SK-N-SH treated with all-trans-retinoic acid at 6 μM for 48 hours (cell line): Measurements from ENCODE around the gene RBFOX1.

Experiments used
- ATAC-seq: fragments of 200-7000 bp; cut with Tn5 transposase; 3 replicates; pipeline ENCODE4 v1.9.1; 2020; ENCODE audit warnings: mild to moderate bottlenecking, moderate library complexity
- ARNTL ChIP-seq: fragments of 450-650 bp; formaldehyde crosslinking; IDR thresholded peaks from 2 replicates; pipeline ENCODE4 v1.5.0; 2020; ENCODE audit warnings: low read depth, mild to moderate bottlenecking, moderate library complexity, borderline replicate concordance
- BACH2 ChIP-seq: fragments of 250-450 bp; sonication (Bioruptor Pico); IDR thresholded peaks from 2 replicates; pipeline ENCODE4 v1.9.0; 2021; ENCODE audit warnings: mild to moderate bottlenecking, borderline replicate concordance
- CSDC2 ChIP-seq: fragments of 250-450 bp; sonication (Bioruptor Pico); IDR thresholded peaks from 2 replicates; pipeline ENCODE4 v1.5.0; 2020; ENCODE audit warnings: mild to moderate bottlenecking, moderate library complexity
- ESRRG ChIP-seq: fragments of 250-450 bp; sonication (Bioruptor Pico); IDR thresholded peaks from 2 replicates; pipeline ENCODE4 v1.6.1; 2021; ENCODE audit warnings: mild to moderate bottlenecking
- GLIS3 ChIP-seq: fragments of 250-450 bp; sonication (Bioruptor Pico); IDR thresholded peaks from 2 replicates; pipeline ENCODE4 v1.5.0; 2020; ENCODE audit warnings: mild to moderate bottlenecking, moderate library complexity
- ISL1 ChIP-seq: fragments of 250-450 bp; sonication (Bioruptor Pico); IDR thresholded peaks from 2 replicates; pipeline ENCODE4 v2.1.2; 2022; ENCODE audit warnings: mild to moderate bottlenecking, moderate library complexity
- OSR1 ChIP-seq: fragments of 250-450 bp; sonication (Bioruptor Pico); IDR thresholded peaks from 2 replicates; pipeline ENCODE4 v1.8.0; 2022; ENCODE audit warnings: moderate library complexity, mild to moderate bottlenecking, inconsistent platforms
- PPARA ChIP-seq: fragments of 250-450 bp; sonication (Bioruptor Pico); IDR thresholded peaks from 2 replicates; pipeline ENCODE4 v1.5.0; 2020; ENCODE audit warnings: mild to moderate bottlenecking, borderline replicate concordance
- RARB ChIP-seq: fragments of 250-450 bp; sonication (Bioruptor Pico); IDR thresholded peaks from 2 replicates; pipeline ENCODE4 v1.8.0; 2021; ENCODE audit warnings: mild to moderate bottlenecking, moderate library complexity
- TCF4 ChIP-seq: fragments of 250-450 bp; sonication (Bioruptor Pico); IDR thresholded peaks from 2 replicates; pipeline ENCODE4 v1.8.0; 2021; ENCODE audit warnings: mild to moderate bottlenecking, moderate library complexity, borderline replicate concordance
- TOX ChIP-seq: fragments of 250-450 bp; sonication (Bioruptor Pico); IDR thresholded peaks from 2 replicates; pipeline ENCODE4 v1.8.0; 2021; ENCODE audit warnings: mild to moderate bottlenecking, moderate library complexity, borderline replicate concordance
- ZFP3 ChIP-seq: fragments of 250-450 bp; sonication (Bioruptor Pico); IDR thresholded peaks from 2 replicates; pipeline ENCODE4 v1.5.0; 2020; ENCODE audit warnings: mild to moderate bottlenecking, moderate library complexity
- ZNF565 ChIP-seq: fragments of 450-650 bp; formaldehyde crosslinking; conservative IDR thresholded peaks from 2 replicates; pipeline ENCODE4 v1.5.0; 2020; ENCODE audit warnings: low read depth, mild to moderate bottlenecking, moderate library complexity
- ZNF70 ChIP-seq: fragments of 450-650 bp; formaldehyde crosslinking; IDR thresholded peaks from 2 replicates; pipeline ENCODE4 v1.5.0; 2020; ENCODE audit warnings: mild to moderate bottlenecking, moderate library complexity
- ZNF8 ChIP-seq: fragments of 450-650 bp; formaldehyde crosslinking; IDR thresholded peaks from 2 replicates; pipeline ENCODE4 v1.5.0; 2020; ENCODE audit warnings: mild to moderate bottlenecking, moderate library complexity
- TF ChIP-seq, protein P1 (sequence below): fragments of 250-450 bp; sonication (Bioruptor Pico); IDR thresholded peaks from 2 replicates; pipeline ENCODE4 v1.5.1; 2020; ENCODE audit warnings: low read depth, mild to moderate bottlenecking, moderate library complexity
- TF ChIP-seq, protein P2 (sequence below): fragments of 250-450 bp; sonication (Bioruptor Pico); IDR thresholded peaks from 2 replicates; pipeline ENCODE4 v1.8.0; 2021; ENCODE audit warnings: low read depth, mild to moderate bottlenecking, moderate library complexity, borderline replicate concordance

Gene RBFOX1

DNA sequence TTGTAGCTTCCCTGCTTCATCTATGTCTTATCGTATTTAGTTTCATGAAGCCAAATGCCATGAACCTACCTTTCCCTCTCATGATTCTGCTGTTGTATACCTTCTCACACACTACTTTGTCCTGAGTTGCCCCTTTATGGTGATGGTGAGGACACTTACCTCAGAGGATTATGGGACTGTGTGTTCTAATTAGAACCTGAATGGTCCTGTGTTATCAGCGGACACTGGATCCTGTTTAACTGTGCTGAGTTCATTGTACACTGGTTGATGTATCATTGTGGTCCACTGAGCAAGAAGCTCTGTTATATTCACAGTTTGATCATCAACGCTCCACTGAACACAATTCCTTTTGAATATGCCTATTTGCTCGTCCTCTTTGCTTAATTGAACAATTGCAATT, 343.0 kb downstream of the RBFOX1 start (continued):
- TF ChIP-seq, protein P1, sequence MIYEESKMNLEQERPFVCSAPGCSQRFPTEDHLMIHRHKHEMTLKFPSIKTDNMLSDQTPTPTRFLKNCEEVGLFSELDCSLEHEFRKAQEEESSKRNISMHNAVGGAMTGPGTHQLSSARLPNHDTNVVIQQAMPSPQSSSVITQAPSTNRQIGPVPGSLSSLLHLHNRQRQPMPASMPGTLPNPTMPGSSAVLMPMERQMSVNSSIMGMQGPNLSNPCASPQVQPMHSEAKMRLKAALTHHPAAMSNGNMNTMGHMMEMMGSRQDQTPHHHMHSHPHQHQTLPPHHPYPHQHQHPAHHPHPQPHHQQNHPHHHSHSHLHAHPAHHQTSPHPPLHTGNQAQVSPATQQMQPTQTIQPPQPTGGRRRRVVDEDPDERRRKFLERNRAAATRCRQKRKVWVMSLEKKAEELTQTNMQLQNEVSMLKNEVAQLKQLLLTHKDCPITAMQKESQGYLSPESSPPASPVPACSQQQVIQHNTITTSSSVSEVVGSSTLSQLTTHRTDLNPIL (CRISPR knock-in tag): no peak
- TF ChIP-seq TCF4 (CRISPR knock-in tag) (no peak), ISL1 (CRISPR knock-in tag) (no peak), CSDC2 (CRISPR knock-in tag) (no peak), ZNF70 (CRISPR knock-in tag) (no peak), GLIS3 (no peak)

DNA sequence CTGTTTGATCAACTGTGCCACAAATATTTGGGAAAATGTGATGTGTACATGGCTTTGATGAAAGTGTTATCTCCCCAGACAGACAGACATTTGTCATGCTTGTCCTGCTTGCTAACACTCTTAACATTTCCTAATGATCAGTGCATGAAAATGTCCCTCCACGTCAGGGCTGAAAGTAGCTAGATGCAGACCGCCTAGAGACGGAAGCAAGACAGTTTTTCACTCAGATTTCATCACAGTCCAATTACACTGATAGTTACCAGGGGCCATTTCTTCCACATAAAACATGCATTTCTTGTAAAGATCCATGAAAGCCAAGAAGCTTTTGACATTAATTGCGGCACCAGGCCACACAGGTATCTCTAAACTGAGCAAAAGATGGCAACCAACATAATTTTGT, 347.7 kb downstream of the RBFOX1 start:
- ATAC-seq: no peak
- TF ChIP-seq ZNF70 (CRISPR knock-in tag): no peak
- TF ChIP-seq, protein P2, sequence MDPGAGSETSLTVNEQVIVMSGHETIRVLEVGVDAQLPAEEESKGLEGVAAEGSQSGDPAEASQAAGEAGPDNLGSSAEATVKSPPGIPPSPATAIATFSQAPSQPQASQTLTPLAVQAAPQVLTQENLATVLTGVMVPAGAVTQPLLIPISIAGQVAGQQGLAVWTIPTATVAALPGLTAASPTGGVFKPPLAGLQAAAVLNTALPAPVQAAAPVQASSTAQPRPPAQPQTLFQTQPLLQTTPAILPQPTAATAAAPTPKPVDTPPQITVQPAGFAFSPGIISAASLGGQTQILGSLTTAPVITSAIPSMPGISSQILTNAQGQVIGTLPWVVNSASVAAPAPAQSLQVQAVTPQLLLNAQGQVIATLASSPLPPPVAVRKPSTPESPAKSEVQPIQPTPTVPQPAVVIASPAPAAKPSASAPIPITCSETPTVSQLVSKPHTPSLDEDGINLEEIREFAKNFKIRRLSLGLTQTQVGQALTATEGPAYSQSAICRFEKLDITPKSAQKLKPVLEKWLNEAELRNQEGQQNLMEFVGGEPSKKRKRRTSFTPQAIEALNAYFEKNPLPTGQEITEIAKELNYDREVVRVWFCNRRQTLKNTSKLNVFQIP (CRISPR knock-in tag): no peak
- no peak for TF ChIP-seq PPARA (CRISPR knock-in tag)
- TF ChIP-seq CSDC2 (CRISPR knock-in tag): no peak
- no peak for TF ChIP-seq BACH2 (CRISPR knock-in tag)
- TF ChIP-seq, protein P1 (CRISPR knock-in tag): no peak
- TF ChIP-seq ZNF565 (CRISPR knock-in tag): no peak
- TF ChIP-seq ARNTL (CRISPR knock-in tag): no peak
- no peak for TF ChIP-seq ZFP3 (CRISPR knock-in tag)
- TF ChIP-seq ISL1 (CRISPR knock-in tag): no peak
- TF ChIP-seq RARB (CRISPR knock-in tag): no peak
- TF ChIP-seq ESRRG (CRISPR knock-in tag): no peak
- TF ChIP-seq TOX: no peak
- TF ChIP-seq OSR1: no peak

DNA sequence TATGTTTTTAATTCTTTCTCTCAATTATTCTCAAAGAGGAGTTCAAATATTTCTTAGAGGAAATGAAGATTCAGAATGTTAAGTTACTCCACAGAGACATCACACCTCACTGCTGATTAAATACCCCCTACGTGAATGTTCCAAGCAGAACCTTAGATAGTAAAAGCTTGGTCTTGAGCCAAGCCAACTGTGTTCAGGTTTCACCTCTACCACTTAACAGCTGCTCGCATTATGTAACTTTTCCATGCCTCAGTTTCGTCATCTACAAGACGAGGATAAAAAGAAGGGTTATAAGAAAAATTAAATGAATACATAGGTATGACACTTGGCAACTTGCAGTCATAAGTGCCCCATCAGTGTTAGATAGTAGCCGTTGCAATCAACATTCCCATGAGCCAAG, 356.2 kb downstream of the RBFOX1 start:
- TF ChIP-seq ISL1 (CRISPR knock-in tag) (no peak), ZNF8 (CRISPR knock-in tag) (no peak), TOX (no peak), ZFP3 (CRISPR knock-in tag) (no peak), PPARA (CRISPR knock-in tag) (no peak), GLIS3 (no peak), ZNF70 (CRISPR knock-in tag) (no peak)
- TF ChIP-seq, protein P2 (CRISPR knock-in tag): no peak
- ATAC-seq: no peak

- ATAC-seq: no peak
- TF ChIP-seq PPARA (CRISPR knock-in tag): no peak
- TF ChIP-seq OSR1: no peak
- TF ChIP-seq ISL1 (CRISPR knock-in tag): no peak
Observed at GRCh38 chr16:7689234-7689633, 356.6 kb downstream of the RBFOX1 start.

DNA sequence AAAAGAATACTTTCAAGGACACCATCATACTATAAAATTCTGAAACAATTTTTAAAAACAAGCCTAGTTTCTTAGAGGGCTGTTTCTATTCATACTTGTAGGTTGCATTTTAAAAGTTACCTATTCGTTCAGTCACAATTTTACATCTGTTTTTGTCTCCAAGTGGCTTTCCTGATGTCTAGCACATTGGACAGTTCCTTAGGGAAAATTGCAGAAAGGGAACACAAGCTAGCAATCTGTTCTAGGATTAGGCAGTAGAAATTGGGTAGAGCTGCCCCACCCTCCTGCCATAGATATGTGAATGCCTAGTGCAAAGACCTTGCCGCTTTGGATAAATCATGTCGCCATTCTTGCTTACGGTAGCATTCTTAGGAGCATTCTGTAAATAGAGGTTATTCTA, 358.9 kb downstream of the RBFOX1 start:
- ATAC-seq: no peak

More for the DNA sequence above, 358.9 kb downstream of the RBFOX1 start:
- no peak for TF ChIP-seq OSR1
- no peak for TF ChIP-seq ZNF565 (CRISPR knock-in tag)
- TF ChIP-seq, protein P2 (CRISPR knock-in tag): no peak
- TF ChIP-seq, all 23 proteins: peak for 0
